Measurements from ENCODE around the gene SPOUT1.

DNA sequence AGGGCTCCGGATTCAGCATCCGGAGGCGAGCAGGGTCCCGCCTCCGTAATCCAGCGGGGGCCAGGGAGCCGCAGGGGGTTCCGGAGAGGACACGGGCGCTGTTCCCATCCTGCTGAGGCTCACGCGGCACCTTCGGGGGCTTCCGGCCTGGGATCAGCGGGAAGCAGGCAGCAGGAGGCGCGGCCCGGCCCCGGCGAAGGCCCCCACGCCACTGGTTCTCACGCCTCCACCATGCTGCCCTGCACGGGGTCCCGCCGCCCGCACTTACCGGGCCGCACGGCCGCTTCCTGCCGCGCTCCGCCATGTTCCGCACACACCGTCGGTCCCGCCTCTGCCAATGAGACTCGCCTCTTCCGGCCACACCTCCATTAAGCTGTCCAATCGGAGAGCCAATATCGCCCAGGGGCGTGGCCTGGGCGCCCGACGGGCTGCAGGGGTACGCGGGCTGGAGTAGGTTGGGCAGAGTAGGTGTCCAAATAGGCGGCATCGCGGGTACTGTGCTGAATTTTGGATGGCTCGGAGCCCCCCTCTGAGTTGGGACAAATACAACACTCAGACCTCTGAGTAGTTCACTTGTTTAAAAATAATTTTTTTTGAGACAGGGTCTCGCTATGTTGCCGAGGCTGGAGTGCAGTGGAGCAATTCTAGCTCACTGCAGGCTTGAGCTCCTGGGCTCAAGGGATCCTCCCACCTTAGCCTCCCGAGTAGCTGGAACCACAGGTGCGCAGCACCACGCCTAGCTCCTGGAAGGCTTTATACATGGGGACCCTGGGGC is at the start of gene SPOUT1:
- TF ChIP-seq POLR2A (IDR thresholded peaks at IDR 0.05; ENCODE audit: low read length) (peak; percentile 81), GATA1 (IDR thresholded peaks at IDR 0.05; ENCODE audit: low read depth, low read length) (no peak)
